ENCODE results near the gene TMEM109. TPM values are rescaled to one million over a fixed set of nuclear protein-coding genes. Genes with fewer than 3 reads are reported as not detected.

The TMEM109 gene
- total RNA-seq, 1 donor from 2014 or later = 97.0 TPM

GRCh38 chr11:60930394-60930793, 16.4 kb downstream of the TMEM109 start:
- H3K27ac Mint-ChIP-seq (ENCODE audit: unreplicated experiment) = no peak overlapping the region
- no peak for DNase-seq (ENCODE audit: low spot score)
- peaks cover 10% of the 10 kb centered on the region for H3K36me3 Mint-ChIP-seq (ENCODE audit: low read depth)
- no peak overlapping the region for H3K4me3 Mint-ChIP-seq (ENCODE audit: unreplicated experiment)
- no peaks in the 10 kb centered on the region for H3K27me3 Mint-ChIP-seq (ENCODE audit: low read depth)
- no peak for TF ChIP-seq CTCF (IDR thresholded peaks at IDR 0.05)
- no peaks in the 10 kb centered on the region for H3K9me3 Mint-ChIP-seq (ENCODE audit: low read depth)
- H3K4me1 Mint-ChIP-seq (ENCODE audit: low read depth) = peaks cover 5% of the 10 kb centered on the region

GRCh38 chr11:60931917-60932316, 18.0 kb downstream of the TMEM109 start:
- no peaks in the 10 kb centered on the region for H3K9me3 Mint-ChIP-seq (ENCODE audit: low read depth)
- no peak for DNase-seq (ENCODE audit: low spot score)
- H3K27ac Mint-ChIP-seq (ENCODE audit: unreplicated experiment) = no peak overlapping the region
- H3K27me3 Mint-ChIP-seq (ENCODE audit: low read depth) = no peaks in the 10 kb centered on the region
- H3K36me3 Mint-ChIP-seq (ENCODE audit: low read depth) = peaks cover 10% of the 10 kb centered on the region
- no peak for TF ChIP-seq CTCF (IDR thresholded peaks at IDR 0.05)
- H3K4me3 Mint-ChIP-seq (ENCODE audit: unreplicated experiment) = no peak overlapping the region
- H3K4me1 Mint-ChIP-seq (ENCODE audit: low read depth) = no peaks in the 10 kb centered on the region

- Mint-ChIP-seq H3K27ac (ENCODE audit: unreplicated experiment) (no peak overlapping the region), H3K4me1 (ENCODE audit: low read depth) (no peaks in the 10 kb centered on the region), H3K36me3 (ENCODE audit: low read depth) (peaks cover 10% of the 10 kb centered on the region), H3K9me3 (ENCODE audit: low read depth) (no peaks in the 10 kb centered on the region), H3K27me3 (ENCODE audit: low read depth) (no peaks in the 10 kb centered on the region), H3K4me3 (ENCODE audit: unreplicated experiment) (no peak overlapping the region)
- TF ChIP-seq CTCF (IDR thresholded peaks at IDR 0.05) = no peak
- DNase-seq (ENCODE audit: low spot score) = no peak
Measured at GRCh38 chr11:60932605-60933356, 18.8 kb downstream of the TMEM109 start.

- Mint-ChIP-seq H3K36me3 (ENCODE audit: low read depth) (peaks cover 10% of the 10 kb centered on the region), H3K27ac (ENCODE audit: unreplicated experiment) (no peak overlapping the region)
- DNase-seq (ENCODE audit: low spot score) = no peak
Measured at GRCh38 chr11:60933416-60934123, 19.6 kb downstream of the TMEM109 start.

More at GRCh38 chr11:60933416-60934123, 19.6 kb downstream of the TMEM109 start:
- Mint-ChIP-seq H3K4me3 (ENCODE audit: unreplicated experiment) (no peak overlapping the region), H3K27me3 (ENCODE audit: low read depth) (no peaks in the 10 kb centered on the region), H3K4me1 (ENCODE audit: low read depth) (no peaks in the 10 kb centered on the region), H3K9me3 (ENCODE audit: low read depth) (no peaks in the 10 kb centered on the region)
- no peak for TF ChIP-seq CTCF (IDR thresholded peaks at IDR 0.05)
